GM12891 (cell line): Measurements from ENCODE around the gene VCAN. TPM values are rescaled to one million over a fixed set of nuclear protein-coding genes. Genes with fewer than 3 reads are reported as not detected.
A peak's percentile ranks its signal among the peaks of the same experiment; 100 is the strongest.
"Not testable (repeated sequence)": the region's sequence is repeated elsewhere in the genome, so short reads cannot be mapped to it uniquely, and the experiment has no call there.

Source experiments
- DNase-seq: peaks from one replicate; pipeline ENCODE4 v3.0.0; 2011; ENCODE audit warnings: low spot score; ENCODE audit not compliant: insufficient read length
- FAIRE-seq: peaks from 2 replicates; lab custom pipeline; 2011; peaks lifted over from hg19 to GRCh38; lab: Jason Lieb, UNC
- PAX5 ChIP-seq: IDR thresholded peaks from 2 replicates; pipeline ENCODE4 v1.6.1; 2011; ENCODE audit warnings: low read length, moderate library complexity, mild to moderate bottlenecking; ENCODE audit not compliant: insufficient read depth, severe bottlenecking
- POLR2A ChIP-seq: IDR thresholded peaks from 2 replicates; pipeline ENCODE4 v1.6.1; 2011; ENCODE audit warnings: low read depth, low read length, control low read depth
- POLR2AphosphoS5 ChIP-seq: IDR thresholded peaks from 2 replicates; pipeline ENCODE4 v1.6.1; 2011; ENCODE audit warnings: low read depth, low read length, control low read depth
- POU2F2 ChIP-seq: IDR thresholded peaks from 2 replicates; pipeline ENCODE4 v1.6.1; 2011; ENCODE audit warnings: low read depth, mild to moderate bottlenecking, control low read depth, low read length, moderate library complexity
- SPI1 ChIP-seq: IDR thresholded peaks from 2 replicates; pipeline ENCODE4 v1.6.1; 2011; ENCODE audit warnings: low read depth, low read length, control low read depth
- TAF1 ChIP-seq: IDR thresholded peaks from 2 replicates; pipeline ENCODE4 v1.6.1; 2011; ENCODE audit warnings: low read depth, low read length, control low read depth
- polyA plus RNA-seq: library from polyadenylated mRNA; unstranded; fragments of >200 nt; gene quantifications from one replicate; pipeline ENCODE4 v1.2.1, GENCODE V29; 2012; ENCODE audit warnings: low read depth, missing spikeins, inconsistent platforms; ENCODE audit not compliant: missing spikeins

The VCAN gene
- 1.4 TPM for polyA plus RNA-seq

GRCh38 chr5:83471405-83472212 is at the start of gene VCAN:
Gene VCAN, plus strand, starts transcription at chr5:83471744. Its CDS starts 11,775 bp downstream, at chr5:83483519.
- TF ChIP-seq POU2F2 (no peak), PAX5 (no peak), POLR2A (no peak), POLR2AphosphoS5 (no peak), SPI1 (no peak), TAF1 (no peak)
- FAIRE-seq (no peak), DNase-seq (no peak)

DNA sequence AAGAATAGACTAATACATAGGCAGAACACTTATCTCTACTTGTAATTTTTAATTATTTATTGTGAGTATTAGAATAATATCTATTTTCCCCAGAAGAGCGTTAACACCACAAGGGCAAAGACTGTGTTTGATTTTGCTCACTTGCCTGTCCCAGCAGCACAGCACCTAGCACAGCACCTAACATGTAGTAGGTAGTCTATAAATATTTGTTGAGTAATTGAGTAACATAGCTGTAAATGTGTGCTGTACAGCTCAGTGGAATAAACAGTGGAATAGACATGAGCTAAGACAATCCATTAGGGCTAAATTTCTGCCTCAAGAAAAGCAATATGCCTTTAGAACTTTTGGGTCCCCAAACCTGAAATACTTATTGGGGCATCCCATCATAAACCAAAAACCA is 49.3 kb upstream of the VCAN start:
- FAIRE-seq, result no peak
- DNase-seq, result no peak
- no peak for TF ChIP-seq PAX5
- TF ChIP-seq SPI1, result no peak
- no peak for TF ChIP-seq TAF1
- no peak for TF ChIP-seq POLR2AphosphoS5
- no peak for TF ChIP-seq POLR2A
- no peak for TF ChIP-seq POU2F2

- FAIRE-seq (no peak), DNase-seq (no peak)
- TF ChIP-seq PAX5 (no peak), POU2F2 (no peak), TAF1 (no peak), POLR2A (no peak), POLR2AphosphoS5 (no peak), SPI1 (no peak)
Observed at GRCh38 chr5:83426855-83427254, 44.7 kb upstream of the VCAN start.

DNA sequence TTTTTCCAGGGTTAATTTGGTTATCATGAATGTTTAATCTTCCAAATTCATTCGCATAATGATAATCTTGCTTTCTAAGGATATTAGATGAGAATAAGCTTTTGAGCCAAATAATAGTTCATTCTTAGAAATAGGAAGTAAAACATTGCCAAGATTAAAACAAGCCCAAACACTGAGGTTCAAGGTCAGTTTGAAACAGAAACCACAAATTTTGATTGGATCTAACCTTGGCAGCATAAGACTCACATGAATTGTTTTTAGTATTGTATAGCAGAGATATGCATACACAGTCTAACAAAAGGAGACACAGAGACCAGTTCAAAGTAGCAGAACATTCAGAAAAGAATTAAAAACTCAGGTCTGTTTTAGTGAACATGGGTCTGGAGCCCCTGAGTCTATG is 43.4 kb upstream of the VCAN start:
- no peak for TF ChIP-seq POU2F2
- FAIRE-seq (peak; percentile 40), DNase-seq (no peak)

DNA sequence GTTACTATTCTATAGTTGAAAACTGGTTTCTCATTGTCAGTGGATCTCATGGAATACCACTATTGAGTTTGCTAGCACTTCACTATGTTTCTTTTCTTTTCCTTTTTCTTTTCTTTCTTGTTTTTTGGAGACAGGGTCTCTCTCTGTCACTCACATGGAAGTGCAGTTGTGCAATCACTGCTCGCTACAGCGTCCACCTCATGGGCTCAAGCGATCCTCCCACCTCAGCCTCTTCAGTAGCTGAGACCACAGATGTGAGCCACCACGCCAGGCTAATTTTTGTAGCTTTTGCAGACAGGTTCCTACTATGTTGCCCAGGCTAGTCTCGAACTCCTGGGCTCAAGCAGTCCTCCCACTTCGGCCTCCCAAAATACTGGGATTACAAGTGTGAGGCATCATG is 42.7 kb upstream of the VCAN start:
- DNase-seq (no peak), FAIRE-seq (no peak)
- TF ChIP-seq SPI1 (no peak), POU2F2 (no peak), PAX5 (no peak), TAF1 (no peak), POLR2A (no peak), POLR2AphosphoS5 (no peak)

GRCh38 chr5:83430130-83431010 is 41.2 kb upstream of the VCAN start:
- FAIRE-seq (peak; percentile 90), DNase-seq (peak; percentile 27)
- TF ChIP-seq PAX5, result no peak
- no peak for TF ChIP-seq TAF1
- no peak for TF ChIP-seq POLR2AphosphoS5
- no peak for TF ChIP-seq POLR2A
- no peak for TF ChIP-seq SPI1
- no peak for TF ChIP-seq POU2F2

- DNase-seq (no peak), FAIRE-seq (no peak)
- TF ChIP-seq POLR2A, result no peak
- no peak for TF ChIP-seq POLR2AphosphoS5
Observed at GRCh38 chr5:83433891-83434290, 37.7 kb upstream of the VCAN start.

DNA sequence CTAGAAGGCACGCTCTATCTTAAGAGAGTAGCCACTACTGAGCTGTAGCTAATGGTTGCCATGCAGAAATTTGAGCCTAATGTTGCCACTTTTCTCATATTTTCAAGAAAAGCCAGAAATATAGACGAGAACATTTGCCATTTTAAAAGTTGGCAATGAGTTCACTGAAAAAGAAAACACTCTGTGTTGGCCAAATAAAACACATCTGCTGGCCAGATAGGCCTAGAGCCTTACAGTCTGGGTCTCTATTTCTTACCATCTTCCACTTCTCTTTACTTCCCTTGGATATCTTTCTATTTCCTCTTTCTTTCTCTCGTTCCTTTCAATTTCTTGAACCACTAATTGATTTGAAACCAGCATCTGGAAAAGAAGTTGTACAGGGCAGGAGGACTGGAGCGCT is 36.6 kb upstream of the VCAN start:
- no peak for DNase-seq
- FAIRE-seq, result no peak
- TF ChIP-seq SPI1 (no peak), POLR2A (no peak), POLR2AphosphoS5 (no peak), PAX5 (no peak)

- FAIRE-seq (no peak), DNase-seq (no peak)
- TF ChIP-seq SPI1, result no peak
- TF ChIP-seq POU2F2, result no peak
- no peak for TF ChIP-seq POLR2A
- no peak for TF ChIP-seq TAF1
- no peak for TF ChIP-seq PAX5
- TF ChIP-seq POLR2AphosphoS5, result no peak
Observed at GRCh38 chr5:83436276-83436675, 35.3 kb upstream of the VCAN start.

GRCh38 chr5:83437697-83438096 is 33.8 kb upstream of the VCAN start:
- not testable (repeated sequence) for DNase-seq, FAIRE-seq
